Endometrium (tissue), 2 donors: ENCODE data around the gene EEF2KMT.
"Not testable (repeated sequence)": the region's sequence is repeated elsewhere in the genome, so short reads cannot be mapped to it uniquely, and the experiment has no call there.

Experiments
- FAIRE-seq: peaks from 2 replicates; lab custom pipeline; 2012; peaks lifted over from hg19 to GRCh38; lab: Jason Lieb, UNC
- donor health status: control.
- donor health status: control.

The EEF2KMT gene

DNA sequence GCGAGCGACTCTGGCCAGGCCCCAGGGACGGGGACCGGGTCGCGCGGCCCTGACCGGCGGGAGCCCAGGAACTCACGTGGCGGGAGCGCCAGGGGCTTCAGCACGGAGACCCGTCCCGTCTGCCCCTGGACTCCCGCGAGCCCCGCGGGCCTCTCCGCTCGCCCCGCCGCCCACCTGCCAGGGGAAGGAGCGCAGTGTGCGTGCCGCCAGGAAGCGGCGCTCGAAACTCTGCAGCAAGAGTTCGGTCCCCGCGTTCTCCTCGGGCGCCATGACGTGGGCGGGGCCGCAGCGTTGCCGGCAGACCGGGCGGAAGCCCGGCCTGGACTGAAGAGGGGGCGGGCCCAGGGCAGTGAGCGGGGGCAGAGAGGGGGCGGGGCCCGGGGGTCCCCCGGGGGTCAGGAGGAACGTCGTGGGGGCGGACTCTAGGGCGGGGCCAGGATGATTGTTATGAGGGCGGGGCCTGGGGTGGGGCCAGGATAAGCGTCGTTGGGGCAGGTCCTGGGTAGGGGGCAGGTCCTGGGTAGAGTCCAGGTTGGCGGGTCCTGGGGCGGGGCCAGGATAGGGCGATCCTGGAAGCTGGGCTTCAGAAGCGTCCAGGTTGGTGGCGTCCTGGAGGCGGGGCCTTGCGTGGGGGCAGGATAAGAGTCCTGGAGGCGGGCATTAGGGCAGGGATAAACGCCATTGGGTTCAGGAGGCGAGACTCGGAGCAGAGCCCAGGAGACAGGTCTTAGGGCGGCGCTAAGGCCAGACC, at the start of gene EEF2KMT:
Gene EEF2KMT (minus strand): TSS at position 326 of the 751 bp plus-strand sequence. CDS start 56 bp downstream, at position 270.
- peak; percentile 97 for FAIRE-seq

GRCh38 chr16:5144621-5144956, 47.0 kb upstream of the EEF2KMT start:
- not testable (repeated sequence) for FAIRE-seq

- no peak for FAIRE-seq
Observed at GRCh38 chr16:5143761-5144620, 46.4 kb upstream of the EEF2KMT start.

GRCh38 chr16:5140151-5140550, 42.6 kb upstream of the EEF2KMT start:
- FAIRE-seq: not testable (repeated sequence)

DNA sequence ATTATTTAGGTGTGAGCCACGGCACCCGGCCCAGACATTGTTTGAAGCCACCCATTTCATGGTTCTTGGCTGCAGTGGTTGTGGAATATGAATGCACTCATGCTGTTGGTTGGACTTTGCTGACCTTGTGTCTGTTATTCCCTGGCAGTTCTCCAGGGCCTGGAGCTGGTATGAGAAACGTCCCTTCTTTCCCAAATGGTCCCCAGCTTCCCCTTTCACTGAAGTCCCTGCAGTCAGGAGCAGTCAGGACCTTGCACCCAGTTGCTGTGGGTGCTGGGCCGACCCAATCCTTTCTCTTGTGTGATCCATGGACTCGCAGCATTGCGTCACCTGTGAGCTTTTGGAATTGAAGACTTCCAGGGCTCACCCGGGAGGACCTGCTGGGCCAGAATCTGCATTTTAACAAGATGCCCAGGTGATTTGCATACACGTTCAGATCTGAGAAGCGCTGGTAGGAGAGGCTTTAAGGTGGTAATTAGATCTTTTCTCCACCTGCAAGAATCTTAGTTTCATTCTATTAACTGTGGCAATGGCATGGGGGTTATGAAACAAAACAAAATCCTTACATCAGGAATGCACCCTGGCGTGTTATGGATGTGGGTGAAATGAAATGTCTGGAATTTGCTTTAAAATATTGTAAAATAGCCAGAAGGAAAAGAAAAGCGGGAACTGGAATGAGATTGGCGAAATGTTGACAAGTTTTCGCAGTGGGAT, 37.3 kb upstream of the EEF2KMT start:
- FAIRE-seq: not testable (repeated sequence)

GRCh38 chr16:5132915-5133600, 35.5 kb upstream of the EEF2KMT start:
- FAIRE-seq: not testable (repeated sequence)

DNA sequence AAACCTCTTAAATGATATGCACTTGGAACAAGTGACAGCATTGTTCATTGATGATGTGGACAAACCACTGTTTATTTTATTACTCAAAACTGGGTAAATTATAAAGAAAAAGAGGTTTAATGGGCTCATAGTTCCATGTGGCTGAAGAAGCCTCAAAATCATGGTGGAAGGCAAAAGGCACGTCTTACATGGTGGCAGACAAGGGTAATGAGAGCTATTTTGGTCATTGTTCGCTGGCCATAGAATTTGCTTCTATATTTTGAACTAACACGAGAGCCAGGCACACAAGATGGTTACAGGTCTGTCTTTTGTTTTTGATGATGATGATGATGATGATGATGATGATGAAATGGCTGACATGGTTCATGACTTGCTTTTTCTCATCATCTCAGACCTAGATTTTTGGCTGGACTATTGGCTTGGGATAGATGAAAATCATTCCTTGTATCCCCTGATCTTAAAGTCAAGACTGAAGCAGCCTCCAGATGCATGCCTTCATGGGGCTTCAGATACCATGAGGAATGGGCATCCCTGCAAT, 33.9 kb upstream of the EEF2KMT start:
- not testable (repeated sequence) for FAIRE-seq

- FAIRE-seq: not testable (repeated sequence)
Observed at GRCh38 chr16:5117300-5118087, 19.9 kb upstream of the EEF2KMT start.

GRCh38 chr16:5116780-5117295, 19.2 kb upstream of the EEF2KMT start:
- not testable (repeated sequence) for FAIRE-seq

- not testable (repeated sequence) for FAIRE-seq
Observed at GRCh38 chr16:5110933-5111332, 13.3 kb upstream of the EEF2KMT start.

GRCh38 chr16:5108505-5109158, 11.0 kb upstream of the EEF2KMT start:
- no peak for FAIRE-seq

GRCh38 chr16:5105039-5105438, 7.4 kb upstream of the EEF2KMT start:
- FAIRE-seq: not testable (repeated sequence)

DNA sequence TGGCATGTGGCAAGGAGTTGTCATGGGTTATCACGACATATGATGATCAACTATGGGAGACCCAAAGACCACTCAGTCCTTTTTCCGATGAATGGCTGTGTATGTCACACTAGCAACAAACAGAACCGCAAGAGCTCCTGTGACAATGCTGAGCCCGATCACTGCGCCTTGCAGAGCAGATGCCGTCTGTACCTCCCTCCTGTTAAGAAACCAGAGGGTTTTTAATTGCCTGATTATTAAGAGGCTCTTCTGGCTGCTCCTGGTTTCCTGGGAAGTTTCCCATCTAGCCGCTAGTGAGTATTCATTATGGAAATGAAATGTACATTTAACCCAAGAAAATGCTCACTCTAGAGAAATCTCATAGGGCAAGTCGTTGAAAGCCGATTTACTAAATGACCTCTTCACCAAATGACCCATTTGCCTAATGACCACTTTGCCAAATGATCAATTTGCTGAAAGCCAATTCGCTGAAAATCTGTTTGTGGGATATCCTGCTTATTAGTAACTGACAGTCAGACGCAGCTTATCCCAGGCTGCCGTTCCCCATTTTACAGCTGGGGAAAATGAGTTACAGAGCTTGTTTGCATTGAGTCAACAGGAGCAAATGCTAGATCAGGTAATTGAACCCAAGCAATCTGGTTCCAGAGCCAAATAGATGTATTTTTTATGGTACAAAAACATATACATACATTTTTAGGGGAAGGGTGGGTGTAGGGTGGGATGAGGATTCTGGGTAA, 5.9 kb upstream of the EEF2KMT start:
- not testable (repeated sequence) for FAIRE-seq

DNA sequence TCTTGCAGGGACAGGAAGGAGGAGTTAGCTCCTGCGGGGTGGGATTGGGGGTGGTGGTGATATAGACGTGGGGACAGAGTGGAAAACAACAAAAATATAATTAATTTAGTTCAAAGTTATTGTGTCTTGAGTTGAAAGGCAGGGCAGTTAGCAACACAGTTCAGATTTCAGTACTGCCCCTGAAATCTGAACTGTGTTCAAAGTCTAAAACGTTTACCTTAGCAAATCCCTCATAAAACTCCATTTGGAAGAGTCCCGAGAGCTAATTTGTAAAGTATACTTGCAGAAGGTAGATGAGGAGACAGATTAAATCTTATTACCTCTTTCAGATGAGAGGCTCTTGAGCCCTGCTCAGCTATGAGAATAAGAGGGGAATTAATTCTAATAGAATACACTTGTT, 1.6 kb upstream of the EEF2KMT start:
- FAIRE-seq: not testable (repeated sequence)

GRCh38 chr16:5098221-5099159, 895 bp upstream of the EEF2KMT start:
- FAIRE-seq: not testable (repeated sequence)

- FAIRE-seq: not testable (repeated sequence)
Observed at GRCh38 chr16:5097061-5097469, 530 bp downstream of the EEF2KMT start.

DNA sequence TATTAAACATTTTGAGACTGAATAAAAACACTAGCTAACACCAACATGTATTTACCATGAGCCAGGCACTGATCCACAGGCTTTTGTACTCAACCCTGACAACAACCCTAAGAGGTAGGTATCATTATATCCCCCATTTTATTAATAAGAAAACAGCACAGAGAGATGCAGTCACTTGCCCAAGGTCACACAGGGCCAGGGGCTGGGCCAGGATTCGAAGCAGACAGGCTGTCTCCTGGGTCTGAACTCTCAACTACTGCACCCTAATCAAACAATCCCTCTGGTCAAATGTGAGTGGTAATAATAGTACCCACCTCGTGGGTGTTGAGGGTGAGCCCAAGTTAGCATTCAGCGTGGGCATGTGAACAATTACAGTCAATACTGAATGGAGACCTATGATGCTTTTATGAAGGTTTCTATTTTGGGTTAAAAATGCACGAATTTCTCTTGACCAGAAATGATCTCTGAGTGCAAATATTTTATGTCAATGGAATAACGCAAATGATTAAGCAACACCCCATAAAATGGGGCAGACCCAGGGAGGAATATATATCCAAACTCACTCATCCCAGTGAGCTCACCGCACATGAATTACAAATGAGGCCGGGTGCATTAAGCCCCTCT, 1.0 kb downstream of the EEF2KMT start:
- FAIRE-seq: not testable (repeated sequence)
